PC-9 (cell line): ENCODE results near the gene RNF152. TPM values are rescaled to one million over a fixed set of nuclear protein-coding genes. Genes with fewer than 3 reads are reported as not detected.
"Not testable (repeated sequence)": the region's sequence is repeated elsewhere in the genome, so short reads cannot be mapped to it uniquely, and the experiment has no call there.

Experiments used
- BruUV-seq: library from RNA; stranded (reverse); fragments of 400-500 nt; replicated peaks from 2 replicates; lab custom pipeline; 2021; lab: Mats Ljungman, UMichigan
- CTCF ChIA-PET: fragments of 300-600 bp; sonication (Branson Sonifier 250); formaldehyde crosslinking; loops from one replicate; lab custom pipeline; 2022; ENCODE audit warnings: antibody characterized with exemption; lab: Charles Lee
- POLR2A ChIA-PET: fragments of 300-600 bp; sonication (Branson Sonifier 250); formaldehyde crosslinking; loops from one replicate; lab custom pipeline; 2022; ENCODE audit warnings: antibody characterized with exemption; ENCODE audit not compliant: unreplicated experiment; lab: Charles Lee
- DNase-seq, 2 experiments: peaks; one replicate each; pipeline versions ENCODE4 v3.0.0 to v3.0.0-alpha.2; 2015 to 2022; ENCODE audit warnings: mixed read lengths in 1 of 2
- H2AFZ ChIP-seq: fragments of 200-600 bp; sonication (generic); 2 replicates; pipeline ENCODE4 v1.8.1; 2017; ENCODE audit warnings: antibody characterized with exemption
- H3F3A ChIP-seq: fragments of 200-600 bp; sonication (generic); 2 replicates; pipeline ENCODE4 v1.8.1; 2017; ENCODE audit warnings: antibody characterized with exemption, mild to moderate bottlenecking, low read depth; ENCODE audit not compliant: insufficient read depth
- H3K27ac ChIP-seq: fragments of 200-600 bp; sonication (generic); 2 replicates; pipeline ENCODE4 v1.6.1; 2016; ENCODE audit warnings: mixed run types
- H3K27me3 ChIP-seq: fragments of 200-600 bp; sonication (generic); 2 replicates; pipeline ENCODE4 v1.6.1; 2016; ENCODE audit warnings: low read depth, mixed run types; ENCODE audit not compliant: insufficient read depth
- H3K36me3 ChIP-seq: fragments of 200-600 bp; sonication (generic); 2 replicates; pipeline ENCODE4 v1.6.1; 2016; ENCODE audit warnings: low read depth, mixed run types
- H3K4me1 ChIP-seq: fragments of 200-600 bp; sonication (generic); replicated peaks from 2 replicates; pipeline ENCODE4 v1.6.1; 2016; ENCODE audit warnings: mixed run types; ENCODE audit not compliant: insufficient read depth
- H3K4me2 ChIP-seq: fragments of 200-600 bp; sonication (generic); 2 replicates; pipeline ENCODE4 v1.6.1; 2017; ENCODE audit warnings: mixed run types
- H3K4me3 ChIP-seq: fragments of 200-600 bp; sonication (generic); 2 replicates; pipeline ENCODE4 v1.6.1; 2016; ENCODE audit warnings: mixed run types
- H3K79me2 ChIP-seq: fragments of 200-600 bp; sonication (generic); 2 replicates; pipeline ENCODE4 v1.6.1; 2017; ENCODE audit warnings: low read depth, mixed run types
- H3K9me2 ChIP-seq: fragments of 200-600 bp; sonication (generic); 2 replicates; pipeline ENCODE4 v1.8.1; 2017; ENCODE audit warnings: mild to moderate bottlenecking; ENCODE audit not compliant: insufficient read depth
- H3K9me3 ChIP-seq: fragments of 200-600 bp; sonication (generic); 2 replicates; pipeline ENCODE4 v1.8.1; 2016; ENCODE audit warnings: low read depth; ENCODE audit not compliant: insufficient read depth
- H4K20me1 ChIP-seq: fragments of 200-600 bp; sonication (generic); 2 replicates; pipeline ENCODE4 v1.8.1; 2017; ENCODE audit not compliant: insufficient read depth
- EZH2 ChIP-seq: fragments of 200-600 bp; sonication (generic); IDR thresholded peaks from 2 replicates; pipeline ENCODE4 v1.8.0; 2017; ENCODE audit warnings: antibody characterized with exemption, low read depth
- intact Hi-C: fragments of 100-400 bp; cut with micrococcal nuclease; formaldehyde crosslinking; loops from one replicate; pipeline ENCODE4 v1.10.0; 2022; ENCODE audit not compliant: unreplicated experiment
- total RNA-seq: library from RNA; stranded (reverse); gene quantifications from 2 replicates; pipeline ENCODE4 v1.2.3, GENCODE V29; 2021
- TF ChIP-seq, protein P1 (sequence below): fragments of 200-600 bp; sonication (generic); conservative IDR thresholded peaks from 2 replicates; pipeline ENCODE4 v1.6.1; 2017; ENCODE audit warnings: mixed run types, antibody characterized with exemption, mild to moderate bottlenecking, moderate library complexity

The RNF152 gene
- total RNA-seq, 1 experiment from 2014 or later: not detected

DNA sequence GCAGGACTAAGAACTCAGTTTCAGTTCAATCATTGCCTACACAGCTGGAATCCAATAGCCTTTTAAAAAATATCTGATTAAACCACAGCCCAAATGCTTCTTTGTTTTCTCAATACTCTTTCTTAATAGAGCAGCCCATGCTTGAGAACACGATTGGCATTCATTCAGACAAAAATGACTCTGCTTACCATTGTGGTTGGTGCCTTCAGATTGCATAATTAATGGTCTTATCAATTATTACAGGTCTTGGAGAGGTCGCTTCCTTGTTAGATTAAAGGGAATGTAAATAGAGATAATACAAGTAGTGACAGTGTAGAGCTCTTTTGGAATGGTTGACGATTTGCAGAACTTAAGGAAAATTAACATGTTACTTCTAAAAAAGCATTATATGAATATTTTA, 107.2 kb downstream of the RNF152 start:
- no peaks in the 10 kb centered on the region for H3K9me3 ChIP-seq
- TF ChIP-seq, protein P1, sequence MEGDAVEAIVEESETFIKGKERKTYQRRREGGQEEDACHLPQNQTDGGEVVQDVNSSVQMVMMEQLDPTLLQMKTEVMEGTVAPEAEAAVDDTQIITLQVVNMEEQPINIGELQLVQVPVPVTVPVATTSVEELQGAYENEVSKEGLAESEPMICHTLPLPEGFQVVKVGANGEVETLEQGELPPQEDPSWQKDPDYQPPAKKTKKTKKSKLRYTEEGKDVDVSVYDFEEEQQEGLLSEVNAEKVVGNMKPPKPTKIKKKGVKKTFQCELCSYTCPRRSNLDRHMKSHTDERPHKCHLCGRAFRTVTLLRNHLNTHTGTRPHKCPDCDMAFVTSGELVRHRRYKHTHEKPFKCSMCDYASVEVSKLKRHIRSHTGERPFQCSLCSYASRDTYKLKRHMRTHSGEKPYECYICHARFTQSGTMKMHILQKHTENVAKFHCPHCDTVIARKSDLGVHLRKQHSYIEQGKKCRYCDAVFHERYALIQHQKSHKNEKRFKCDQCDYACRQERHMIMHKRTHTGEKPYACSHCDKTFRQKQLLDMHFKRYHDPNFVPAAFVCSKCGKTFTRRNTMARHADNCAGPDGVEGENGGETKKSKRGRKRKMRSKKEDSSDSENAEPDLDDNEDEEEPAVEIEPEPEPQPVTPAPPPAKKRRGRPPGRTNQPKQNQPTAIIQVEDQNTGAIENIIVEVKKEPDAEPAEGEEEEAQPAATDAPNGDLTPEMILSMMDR: no peak
- no peak for TF ChIP-seq EZH2
- H3K9me2 ChIP-seq: no peaks in the 10 kb centered on the region
- H3K36me3 ChIP-seq: no peaks in the 10 kb centered on the region
- POLR2A ChIA-PET: no interaction called here
- H3K4me1 ChIP-seq: no peaks in the 10 kb centered on the region
- intact Hi-C loops: no loop called here
- no peak for DNase-seq
- no TSS peak for BruUV-seq
- no peaks in the 10 kb centered on the region for H3K27me3 ChIP-seq
- H2AFZ ChIP-seq: no peak overlapping the region
- no peak overlapping the region for H3K4me2 ChIP-seq
- no peaks in the 10 kb centered on the region for H3F3A ChIP-seq
- no peak overlapping the region for H3K27ac ChIP-seq
- no peak overlapping the region for H3K4me3 ChIP-seq
- CTCF ChIA-PET: no interaction called here
- no peaks in the 10 kb centered on the region for H4K20me1 ChIP-seq
- H3K79me2 ChIP-seq: no peaks in the 10 kb centered on the region

GRCh38 chr18:61784834-61785233, 108.0 kb downstream of the RNF152 start:
- H4K20me1 ChIP-seq: no peaks in the 10 kb centered on the region
- H3K4me2 ChIP-seq: no peak overlapping the region
- H3K4me1 ChIP-seq: no peaks in the 10 kb centered on the region
- no peaks in the 10 kb centered on the region for H3F3A ChIP-seq
- no peaks in the 10 kb centered on the region for H3K9me2 ChIP-seq
- POLR2A ChIA-PET: no interaction called here
- BruUV-seq: no TSS peak
- intact Hi-C loops: no loop called here
- no peaks in the 10 kb centered on the region for H3K9me3 ChIP-seq
- H3K27ac ChIP-seq: no peak overlapping the region
- CTCF ChIA-PET: no interaction called here
- no peaks in the 10 kb centered on the region for H3K79me2 ChIP-seq
- no peak for TF ChIP-seq EZH2
- TF ChIP-seq, protein P1: no peak
- no peaks in the 10 kb centered on the region for H3K36me3 ChIP-seq
- no peaks in the 10 kb centered on the region for H3K27me3 ChIP-seq
- no peak overlapping the region for H2AFZ ChIP-seq
- no peak overlapping the region for H3K4me3 ChIP-seq
- no peak for DNase-seq

GRCh38 chr18:61782545-61782944, 110.3 kb downstream of the RNF152 start:
- Histone ChIP-seq H3K79me2 (no peaks in the 10 kb centered on the region), H3K4me1 (no peaks in the 10 kb centered on the region), H3K27me3 (no peaks in the 10 kb centered on the region), H3K9me2 (no peaks in the 10 kb centered on the region), H3K4me3 (no peak overlapping the region), H3K27ac (no peak overlapping the region), H3K36me3 (no peaks in the 10 kb centered on the region), H2AFZ (no peak overlapping the region), H4K20me1 (no peaks in the 10 kb centered on the region), H3K9me3 (no peaks in the 10 kb centered on the region), H3F3A (no peaks in the 10 kb centered on the region), H3K4me2 (no peak overlapping the region)
- CTCF ChIA-PET: no interaction called here
- BruUV-seq: no TSS peak
- POLR2A ChIA-PET: no interaction called here
- intact Hi-C loops: no loop called here
- DNase-seq: no peak
- no peak for TF ChIP-seq EZH2

DNA sequence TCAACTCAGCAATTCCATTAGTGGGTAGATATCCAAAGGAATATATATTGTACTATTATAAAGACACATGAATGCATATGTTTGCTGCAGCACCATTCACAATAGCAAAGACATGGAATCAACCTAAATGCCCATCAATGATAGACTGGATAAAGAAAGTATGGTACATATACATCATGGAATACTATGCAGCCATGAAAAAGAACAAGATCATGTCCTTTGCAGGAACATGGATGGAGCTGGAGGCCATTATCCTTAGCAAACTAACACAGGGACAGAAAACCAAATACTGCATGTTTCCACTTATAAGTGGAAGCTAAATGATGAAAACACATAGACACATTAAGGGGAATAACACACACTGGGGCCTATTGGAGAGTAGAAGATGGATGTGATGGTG, 116.6 kb downstream of the RNF152 start:
- H3F3A ChIP-seq, intact Hi-C loops, POLR2A ChIA-PET, H3K36me3 ChIP-seq, H2AFZ ChIP-seq, CTCF ChIA-PET, H3K79me2 ChIP-seq, BruUV-seq, H3K4me1 ChIP-seq, H3K4me3 ChIP-seq, H3K27ac ChIP-seq, H3K9me3 ChIP-seq, DNase-seq, H3K9me2 ChIP-seq, H4K20me1 ChIP-seq, H3K27me3 ChIP-seq, H3K4me2 ChIP-seq: not testable (repeated sequence)
